ENCODE results near the gene MMADHC.

MMADHC gene

GRCh38 chr2:149537092-149537726, 50.4 kb downstream of the MMADHC start:
- no peak overlapping the region for H3K4me3 ChIP-seq (ENCODE audit: low read depth, low read length)
- POLR2A ChIA-PET: no interaction called here
- CTCF ChIA-PET: interaction anchor here (1.5 kb wide), 1 partner anchor 24 kb away, joined by 3 read pairs; no protein-coding TSS in a partner anchor
- TF ChIP-seq CTCF (IDR thresholded peaks at IDR 0.05; ENCODE audit: insufficient read depth, low read length, missing control alignments): no peak
- no peak for DNase-seq (ENCODE audit: low read depth, low spot score)

GRCh38 chr2:149536649-149537048, 50.9 kb downstream of the MMADHC start:
- no peak for TF ChIP-seq CTCF (IDR thresholded peaks at IDR 0.05; ENCODE audit: insufficient read depth, low read length, missing control alignments)
- no peak for DNase-seq (ENCODE audit: low read depth, low spot score)
- ChIA-PET POLR2A (no interaction called here), CTCF (no interaction called here)
- H3K4me3 ChIP-seq (ENCODE audit: low read depth, low read length): no peak overlapping the region

GRCh38 chr2:149534674-149535073, 52.9 kb downstream of the MMADHC start:
- CTCF ChIA-PET: no interaction called here
- no peak for DNase-seq (ENCODE audit: low read depth, low spot score)
- H3K4me3 ChIP-seq (ENCODE audit: low read depth, low read length): no peak overlapping the region
- no peak for TF ChIP-seq CTCF (IDR thresholded peaks at IDR 0.05; ENCODE audit: insufficient read depth, low read length, missing control alignments)
- POLR2A ChIA-PET: no interaction called here

GRCh38 chr2:149528983-149529382, 58.6 kb downstream of the MMADHC start:
- DNase-seq (ENCODE audit: low read depth, low spot score): no peak
- CTCF ChIA-PET: interaction anchor here (1.0 kb wide), 1 partner anchor 31 kb away, joined by 3 read pairs; no protein-coding TSS in a partner anchor
- TF ChIP-seq CTCF (IDR thresholded peaks at IDR 0.05; ENCODE audit: insufficient read depth, low read length, missing control alignments): no peak
- POLR2A ChIA-PET: no interaction called here
- no peak overlapping the region for H3K4me3 ChIP-seq (ENCODE audit: low read depth, low read length)

- H3K4me3 ChIP-seq (ENCODE audit: low read depth, low read length): no peak overlapping the region
- no peak for DNase-seq (ENCODE audit: low read depth, low spot score)
- TF ChIP-seq CTCF (IDR thresholded peaks at IDR 0.05; ENCODE audit: insufficient read depth, low read length, missing control alignments): no peak
- ChIA-PET POLR2A (no interaction called here), CTCF (no interaction called here)
Observed at GRCh38 chr2:149527998-149528755, 59.4 kb downstream of the MMADHC start.

- DNase-seq (ENCODE audit: low read depth, low spot score): no peak
- TF ChIP-seq CTCF (IDR thresholded peaks at IDR 0.05; ENCODE audit: insufficient read depth, low read length, missing control alignments): no peak
- no peak overlapping the region for H3K4me3 ChIP-seq (ENCODE audit: low read depth, low read length)
- CTCF ChIA-PET: interaction anchor here (1.0 kb wide), 1 partner anchor 510 kb away, joined by 3 read pairs; no protein-coding TSS in a partner anchor
- POLR2A ChIA-PET: no interaction called here
Observed at GRCh38 chr2:149526689-149527088, 60.9 kb downstream of the MMADHC start.
